Cardiac muscle cell (in vitro differentiated cells and primary cell): ENCODE results near the gene JUP. TPM values are rescaled to one million over a fixed set of nuclear protein-coding genes. Genes with fewer than 3 reads are reported as not detected.
A peak's percentile ranks its signal among the peaks of the same experiment; 100 is the strongest.

Experiments
- DNase-seq, 2 donors: peaks; one replicate each; pipeline versions ENCODE4 v3.0.0 to v3.0.0-alpha.2; 2010 to 2017; ENCODE audit warnings: low read depth in 1 of 2, low spot score in 1 of 2
- H3K27ac ChIP-seq: fragments of 200-600 bp; sonication (generic); 2 replicates; pipeline ENCODE4 v1.5.1; 2016
- H3K27me3 ChIP-seq: fragments of 200-600 bp; sonication (generic); 2 replicates; pipeline ENCODE4 v1.6.0; 2016; ENCODE audit warnings: control low read depth
- H3K36me3 ChIP-seq: fragments of 200-600 bp; sonication (generic); 2 replicates; pipeline ENCODE4 v1.5.1; 2016; ENCODE audit warnings: control low read depth
- H3K4me1 ChIP-seq: fragments of 200-600 bp; sonication (generic); 2 replicates; pipeline ENCODE4 v1.8.1; 2017; ENCODE audit warnings: low read depth, mild to moderate bottlenecking, mixed run types
- H3K4me3 ChIP-seq: fragments of 200-600 bp; sonication (generic); 2 replicates; pipeline ENCODE4 v1.5.1; 2016; ENCODE audit warnings: mild to moderate bottlenecking
- H3K9me3 ChIP-seq: fragments of 200-600 bp; sonication (generic); 2 replicates; pipeline ENCODE4 v1.5.1; 2017; ENCODE audit warnings: low read depth, mild to moderate bottlenecking, control low read depth
- CTCF ChIP-seq: IDR thresholded peaks from 2 replicates; pipeline ENCODE4 v1.5.1; 2012; ENCODE audit warnings: low read depth, mild to moderate bottlenecking, low read length
- polyA plus RNA-seq: library from polyadenylated mRNA; unstranded; fragments of >200 nt; fragmentation: Nextera tagmentation; extraction: Ambion mirVana; gene quantifications from 2 replicates; pipeline ENCODE4 v1.2.1, GENCODE V29; 2016
- total RNA-seq: library from RNA; depleted of rRNA; stranded (reverse); fragments of >200 nt; gene quantifications from 2 replicates; pipeline ENCODE4 v1.2.3, GENCODE V29; 2016

The JUP gene
- total and polyA plus RNA-seq, 2 experiments from 2014 or later, result 160 to 296 TPM

GRCh38 chr17:41785859-41786226 lies 668 bp downstream of the JUP start:
- Histone ChIP-seq H3K27me3 (no peaks in the 10 kb centered on the region), H3K27ac (peak overlapping the region; percentile 88), H3K4me1 (peaks cover 35% of the 10 kb centered on the region), H3K36me3 (no peaks in the 10 kb centered on the region), H3K9me3 (no peaks in the 10 kb centered on the region), H3K4me3 (peak overlapping the region; percentile 51)
- peak in 1 of 2 donors; percentile 35 for DNase-seq
- no peak for TF ChIP-seq CTCF

- peak overlapping the region; percentile 51 for H3K4me3 ChIP-seq
- DNase-seq, result peak; percentile 42 to 84
- H3K27me3 ChIP-seq, result no peaks in the 10 kb centered on the region
- TF ChIP-seq CTCF, result no peak
- H3K9me3 ChIP-seq, result no peaks in the 10 kb centered on the region
- peaks cover 35% of the 10 kb centered on the region for H3K4me1 ChIP-seq
- H3K36me3 ChIP-seq, result no peaks in the 10 kb centered on the region
- H3K27ac ChIP-seq, result peak overlapping the region; percentile 88
These were observed 1.2 kb downstream of the JUP start for GRCh38 chr17:41785091-41785858.

- no peaks in the 10 kb centered on the region for H3K27me3 ChIP-seq
- TF ChIP-seq CTCF, result no peak
- H3K27ac ChIP-seq, result peak overlapping the region; percentile 88
- H3K9me3 ChIP-seq, result no peaks in the 10 kb centered on the region
- no peaks in the 10 kb centered on the region for H3K36me3 ChIP-seq
- H3K4me1 ChIP-seq, result peaks cover 31% of the 10 kb centered on the region
- peak overlapping the region; percentile 51 for H3K4me3 ChIP-seq
- peak; percentile 64 to 77 for DNase-seq
These were observed 2.2 kb downstream of the JUP start for GRCh38 chr17:41784207-41784744.

GRCh38 chr17:41782142-41782541 lies 4.4 kb downstream of the JUP start:
- Histone ChIP-seq H3K9me3 (no peaks in the 10 kb centered on the region), H3K27ac (peak overlapping the region; percentile 88), H3K4me3 (no peak overlapping the region), H3K4me1 (peaks cover 31% of the 10 kb centered on the region), H3K27me3 (no peaks in the 10 kb centered on the region), H3K36me3 (no peaks in the 10 kb centered on the region)
- TF ChIP-seq CTCF, result no peak
- peak in 1 of 2 donors; percentile 32 for DNase-seq

- Histone ChIP-seq H3K4me3 (no peak overlapping the region), H3K27me3 (no peaks in the 10 kb centered on the region), H3K36me3 (no peaks in the 10 kb centered on the region), H3K9me3 (no peaks in the 10 kb centered on the region), H3K4me1 (peaks cover 31% of the 10 kb centered on the region), H3K27ac (peak overlapping the region; percentile 88)
- DNase-seq, result peak in 1 of 2 donors; percentile 35
- no peak for TF ChIP-seq CTCF
These were observed 5.0 kb downstream of the JUP start for GRCh38 chr17:41781404-41782110.
